Non-pigmented ciliary epithelial cell (primary cell): ENCODE measurements around the gene CCL13.

Experiments
- DNase-seq: peaks from one replicate; pipeline ENCODE4 v3.0.0-alpha.2; 2010; ENCODE audit warnings: low read depth

Gene CCL13

DNA sequence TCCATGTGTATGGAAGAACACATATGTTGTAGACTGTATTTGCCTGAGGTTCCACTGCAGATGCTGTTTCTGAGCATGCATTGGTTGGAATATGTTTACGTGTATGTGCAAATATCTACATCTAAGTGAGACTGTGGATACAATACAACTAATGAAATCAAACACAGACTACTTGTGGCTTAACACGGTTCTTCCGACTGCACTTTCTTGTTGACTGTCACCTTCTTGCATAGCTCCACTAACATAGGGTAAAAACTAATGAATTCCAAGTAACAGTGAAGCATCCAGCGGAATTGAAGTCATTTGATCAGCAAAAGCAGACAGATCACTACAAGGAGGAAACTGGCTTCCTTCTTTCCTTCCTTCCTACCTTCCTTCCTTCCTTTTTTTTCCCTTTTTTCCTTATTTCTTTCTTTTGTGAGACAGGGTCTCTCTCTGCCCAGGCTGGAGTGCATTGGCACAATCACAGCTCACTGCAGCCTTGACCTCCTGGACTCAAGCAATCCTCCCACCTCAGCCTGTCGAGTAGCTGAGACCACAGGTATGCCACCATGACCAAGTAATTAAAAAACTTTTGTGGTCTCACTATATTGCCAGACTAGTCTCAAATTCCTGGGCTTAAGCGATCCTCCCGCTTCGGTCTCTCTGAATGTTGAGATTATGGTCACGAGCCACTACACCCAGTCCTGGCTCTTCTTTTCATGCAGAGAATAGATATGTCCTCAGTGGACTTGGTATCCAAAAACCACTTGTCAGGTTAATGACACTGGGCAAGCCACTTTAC, 28.7 kb downstream of the CCL13 start:
- no peak for DNase-seq

DNA sequence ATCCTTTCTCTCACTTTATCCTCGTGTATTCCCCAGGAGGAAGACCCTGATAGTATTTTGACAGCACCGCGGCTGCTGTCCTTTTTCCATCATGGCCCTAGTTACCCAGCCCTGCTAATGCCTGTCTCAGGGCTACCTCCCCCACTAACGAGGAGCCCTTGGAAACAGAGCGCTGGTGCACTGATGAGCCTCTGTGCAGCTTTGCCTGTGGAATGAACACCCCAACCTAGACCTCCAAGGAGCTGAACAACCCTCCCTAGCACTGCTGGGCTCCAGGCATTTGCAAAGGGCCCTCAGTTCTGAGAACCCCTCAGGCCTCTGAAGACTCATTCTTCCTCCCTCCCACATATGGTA, 30.0 kb downstream of the CCL13 start:
- no peak for DNase-seq

DNA sequence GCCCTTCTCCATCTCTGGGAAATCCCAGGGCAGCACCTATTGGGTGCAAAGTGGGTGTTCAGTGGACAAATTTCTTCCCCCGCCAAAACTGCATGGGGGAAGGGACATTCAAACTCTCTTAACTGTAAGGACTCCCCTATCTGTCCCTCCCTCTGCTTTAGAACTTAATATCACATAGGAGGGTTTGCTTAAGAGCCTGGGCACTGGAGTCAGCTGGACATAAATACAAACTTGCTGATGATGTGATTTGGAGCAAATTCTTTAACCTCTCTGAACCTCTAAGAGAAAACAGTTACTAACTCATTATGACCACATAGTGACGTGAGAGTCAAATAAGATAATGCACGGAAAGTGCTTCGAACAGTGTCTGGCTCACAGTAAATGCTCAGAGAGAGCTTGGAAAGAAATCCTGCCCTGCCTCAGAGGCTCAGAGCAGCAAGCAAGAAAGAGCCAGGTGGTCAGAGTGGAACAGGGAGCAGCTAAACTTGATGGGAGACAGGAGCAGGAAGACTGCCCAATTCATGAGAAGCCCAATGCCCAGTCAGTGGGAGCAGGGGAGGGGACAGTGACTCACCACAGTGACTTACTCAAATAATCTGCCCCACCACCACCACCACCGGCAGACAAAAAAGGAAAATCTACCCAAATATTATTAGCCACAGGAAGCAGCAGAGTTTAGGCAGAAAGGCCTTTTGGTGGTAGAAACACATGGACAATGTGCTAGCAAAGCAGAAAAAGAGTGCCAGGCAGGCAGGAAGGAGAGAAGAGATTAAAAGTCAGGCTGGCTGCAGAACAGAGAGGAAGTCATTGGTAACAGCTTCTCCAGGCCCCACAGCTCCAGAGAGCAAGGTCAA, 30.6 kb downstream of the CCL13 start:
- DNase-seq, result no peak

DNA sequence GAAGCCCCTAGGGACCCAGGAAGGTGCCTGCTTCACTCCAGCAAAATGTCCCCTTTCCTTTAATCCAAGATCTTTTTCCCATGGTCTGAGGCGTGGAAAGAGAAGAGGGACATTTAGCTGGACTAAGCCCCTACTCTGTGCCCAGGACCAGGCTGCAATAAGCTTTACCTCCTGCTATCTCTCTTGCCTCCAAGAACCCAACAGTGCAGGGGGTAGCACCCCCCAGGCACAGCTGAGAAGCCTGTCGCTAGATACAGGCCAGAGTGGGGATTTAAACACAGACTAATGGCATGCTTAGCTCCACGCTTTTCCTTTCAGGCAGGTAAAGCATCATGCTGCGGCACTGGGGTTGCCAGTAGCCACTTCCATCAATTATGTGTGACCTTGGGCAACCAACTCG, 31.3 kb downstream of the CCL13 start:
- DNase-seq, result no peak

DNA sequence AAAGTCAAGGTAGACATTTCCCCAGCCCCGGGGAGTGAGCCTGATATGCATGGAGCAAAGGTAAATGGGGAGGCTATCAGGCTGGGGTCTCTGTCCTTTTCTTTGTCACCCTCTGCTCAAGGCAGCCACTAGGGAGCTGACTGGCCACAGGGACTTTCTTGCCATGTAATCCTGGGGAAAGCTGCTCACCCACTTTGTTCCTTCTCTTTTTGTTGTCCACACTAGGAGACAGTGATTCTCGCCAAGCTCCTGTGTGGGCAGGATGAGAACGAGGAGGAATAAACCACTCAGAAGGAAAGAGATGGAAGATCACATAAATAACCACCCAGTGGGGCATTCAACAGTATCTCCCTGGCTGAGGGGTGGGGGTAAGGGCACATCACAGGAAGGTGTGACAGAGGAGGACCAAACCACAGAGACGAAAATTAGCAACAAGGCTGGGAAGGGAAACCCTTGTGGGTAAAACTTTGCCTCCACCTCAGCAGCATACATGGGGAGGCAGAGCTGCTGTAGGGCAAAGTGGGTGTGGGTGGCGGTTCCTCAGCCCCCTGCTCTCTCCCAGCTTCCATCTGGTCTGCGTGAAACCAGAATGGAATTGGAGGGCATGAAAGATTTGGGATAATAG, 33.0 kb downstream of the CCL13 start:
- no peak for DNase-seq

DNA sequence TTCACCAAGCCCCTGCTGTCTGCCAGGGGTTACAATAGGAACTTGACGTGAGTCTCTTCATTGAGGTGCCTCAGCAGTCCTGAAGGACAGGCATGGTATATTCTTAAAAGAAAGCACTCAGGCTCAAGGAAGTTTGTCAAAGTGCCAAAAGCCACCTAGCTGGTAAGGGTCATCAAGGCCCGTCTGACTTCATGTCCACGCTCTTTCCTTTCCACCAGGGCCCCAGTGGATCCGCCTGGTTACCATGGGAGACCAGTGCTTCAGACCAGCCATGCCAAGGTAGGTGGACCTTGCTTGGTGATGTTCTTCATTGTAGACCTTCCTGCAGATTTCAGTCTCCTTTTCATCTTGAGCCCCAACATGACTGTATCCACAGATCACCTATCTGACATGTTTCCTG, 34.4 kb downstream of the CCL13 start:
- DNase-seq, result no peak

DNA sequence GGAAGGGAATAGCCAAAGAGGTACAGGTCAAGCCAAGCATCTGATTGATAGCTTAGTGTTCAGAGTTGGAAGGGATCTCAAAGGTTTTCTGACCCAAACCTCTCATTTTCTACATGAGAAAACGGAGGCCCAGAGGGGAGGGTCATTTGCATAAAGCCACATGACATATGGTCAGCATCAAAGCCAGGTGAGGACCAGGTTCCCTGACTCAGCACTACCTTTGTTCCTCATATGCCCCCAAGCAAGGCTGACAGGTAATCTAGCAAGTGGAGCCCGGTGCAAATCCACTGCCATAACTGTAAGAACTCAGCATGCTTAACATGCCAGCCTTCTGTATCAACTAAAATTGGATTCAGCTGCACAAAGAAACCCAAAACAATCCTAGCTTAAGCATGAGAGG, 35.0 kb downstream of the CCL13 start:
- DNase-seq, result no peak

DNA sequence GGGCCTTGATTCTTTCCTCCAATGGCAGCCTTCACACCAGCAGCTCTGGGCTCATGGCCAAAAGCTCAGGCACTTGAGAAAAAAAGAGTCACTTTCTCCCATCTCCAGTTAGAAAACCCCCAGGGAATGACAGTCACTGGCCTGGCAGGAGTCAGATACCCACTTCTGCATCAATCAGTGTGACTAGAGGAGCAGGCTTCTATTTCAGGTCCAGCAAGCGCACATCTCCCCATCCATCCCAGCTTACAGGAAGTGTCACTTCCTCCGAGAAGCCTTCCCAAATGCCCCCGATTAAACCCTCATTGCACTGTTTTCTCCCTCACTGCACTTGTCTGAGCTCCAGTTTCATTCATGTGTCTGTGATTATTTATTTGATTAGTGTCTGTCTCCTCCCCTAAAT, 37.1 kb downstream of the CCL13 start:
- DNase-seq, result no peak

DNA sequence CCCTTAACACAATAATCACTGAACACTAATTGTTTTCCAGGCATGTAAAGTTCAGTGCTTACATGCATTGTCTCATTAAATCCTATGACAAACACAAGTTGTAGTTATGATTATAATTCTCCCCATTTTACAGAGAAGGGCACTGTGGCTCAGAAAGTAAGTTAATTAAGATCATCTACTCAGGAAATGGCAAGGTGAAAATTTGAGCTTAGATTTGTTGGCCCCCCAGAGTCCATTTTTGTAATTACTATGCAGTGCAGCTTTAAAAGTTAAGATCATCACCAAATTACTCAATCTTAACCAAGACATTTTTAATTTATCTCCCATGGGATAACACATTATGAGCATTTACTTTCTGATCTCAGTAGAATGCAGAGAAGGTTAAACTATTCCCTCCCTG, 41.0 kb downstream of the CCL13 start:
- no peak for DNase-seq

DNA sequence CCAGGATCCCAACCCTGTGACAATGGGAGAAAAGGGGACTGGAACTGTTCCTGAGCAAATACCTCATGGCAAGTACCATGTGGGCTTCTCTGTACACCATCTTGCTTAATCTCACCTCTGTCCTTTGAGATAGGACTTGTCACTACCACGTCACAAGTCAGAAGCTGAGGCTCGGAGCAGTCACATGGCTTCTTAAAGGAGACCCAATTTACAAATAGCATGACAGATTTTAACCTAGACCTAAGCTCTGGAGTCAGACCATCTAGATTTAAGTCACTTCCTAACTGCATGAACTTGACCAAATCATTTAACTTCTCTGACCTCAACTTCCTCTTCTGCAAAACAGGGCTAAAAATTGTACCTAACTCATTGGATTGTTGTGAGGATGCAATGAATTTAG, 42.7 kb downstream of the CCL13 start:
- no peak for DNase-seq

DNA sequence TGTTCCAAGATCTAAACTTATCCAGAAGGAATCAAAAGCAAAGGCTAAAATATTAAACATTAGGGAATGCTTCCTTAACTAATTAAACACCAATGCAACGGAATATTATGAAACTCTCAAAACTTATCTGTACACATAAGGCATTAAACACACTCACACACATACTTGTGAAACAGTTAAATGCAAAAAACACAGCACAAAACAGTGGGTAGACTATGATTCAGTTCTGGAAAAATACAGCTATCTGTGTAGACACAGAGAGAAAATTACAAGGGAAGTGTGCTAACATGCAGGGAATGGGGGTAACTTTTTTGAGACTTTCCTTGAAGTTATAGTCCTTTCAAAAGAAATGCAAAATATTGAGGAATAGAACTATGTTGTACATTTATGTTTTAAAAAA, 43.4 kb downstream of the CCL13 start:
- no peak for DNase-seq

DNA sequence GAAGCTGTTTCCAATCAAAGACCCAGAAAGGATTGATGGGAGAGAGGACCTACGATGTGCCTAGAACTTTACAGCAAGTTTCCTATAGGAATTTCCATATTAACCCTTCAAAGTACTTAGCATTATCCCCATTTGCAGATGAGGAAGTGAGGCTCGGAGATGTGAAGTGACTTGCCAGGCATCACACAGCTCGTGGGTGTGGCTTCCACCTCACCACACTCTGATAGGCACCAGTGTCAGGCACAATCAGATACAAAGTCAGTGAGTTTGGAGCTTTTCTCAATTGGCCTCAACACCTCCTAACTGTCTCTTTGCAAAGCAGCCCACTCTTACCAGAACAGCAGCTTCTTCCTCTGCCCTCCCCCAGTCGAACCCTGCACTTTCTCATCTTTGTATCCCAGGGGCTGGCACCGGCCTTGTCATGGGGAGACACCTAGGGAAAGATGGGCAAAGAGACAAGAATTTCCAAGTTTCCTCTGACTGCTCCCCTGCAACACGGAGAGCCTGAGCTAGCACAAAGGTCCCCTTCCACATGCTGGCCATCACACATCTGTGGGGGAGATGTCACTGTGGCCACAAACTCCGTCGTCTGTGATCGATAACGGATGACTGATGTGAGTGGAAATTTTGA, 44.1 kb downstream of the CCL13 start:
- DNase-seq, result no peak

DNA sequence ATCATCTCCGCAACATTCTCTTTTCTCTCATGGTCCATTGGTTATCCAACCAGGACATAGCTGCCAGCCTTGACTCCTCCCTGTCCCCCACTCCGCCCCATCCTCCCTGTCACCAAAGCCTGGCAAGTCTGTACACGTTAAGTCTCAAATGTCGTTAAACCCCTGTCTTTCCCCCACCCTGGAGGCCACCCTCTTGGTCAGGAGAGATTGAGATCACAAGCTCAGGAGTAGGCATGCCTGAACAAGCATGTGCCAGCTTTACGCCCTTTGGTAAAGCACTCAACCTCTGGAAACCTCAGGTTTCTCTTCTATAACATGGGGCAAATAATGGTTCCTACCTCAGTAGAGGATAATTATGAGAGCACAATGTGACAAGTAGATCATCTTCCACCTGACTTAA, 44.9 kb downstream of the CCL13 start:
- DNase-seq, result no peak

DNA sequence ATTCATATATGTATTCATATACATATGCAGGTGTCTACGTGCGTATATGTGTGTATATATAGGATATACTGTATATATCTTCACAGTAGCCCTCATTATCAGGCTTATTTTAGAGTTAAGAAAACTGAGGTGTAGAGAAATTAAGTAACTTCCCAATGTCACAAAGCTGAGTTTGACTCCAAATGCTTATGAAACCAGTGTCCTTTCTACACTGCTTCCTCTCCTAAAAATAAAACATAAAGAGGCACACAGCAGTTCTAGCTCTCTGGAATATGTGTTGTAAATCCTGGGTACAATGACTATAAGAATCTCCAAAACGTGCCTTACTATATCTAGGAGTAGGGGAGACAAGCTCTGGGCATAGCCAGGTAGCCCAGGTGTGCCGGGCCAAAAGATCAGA, 46.7 kb downstream of the CCL13 start:
- DNase-seq, result no peak

DNA sequence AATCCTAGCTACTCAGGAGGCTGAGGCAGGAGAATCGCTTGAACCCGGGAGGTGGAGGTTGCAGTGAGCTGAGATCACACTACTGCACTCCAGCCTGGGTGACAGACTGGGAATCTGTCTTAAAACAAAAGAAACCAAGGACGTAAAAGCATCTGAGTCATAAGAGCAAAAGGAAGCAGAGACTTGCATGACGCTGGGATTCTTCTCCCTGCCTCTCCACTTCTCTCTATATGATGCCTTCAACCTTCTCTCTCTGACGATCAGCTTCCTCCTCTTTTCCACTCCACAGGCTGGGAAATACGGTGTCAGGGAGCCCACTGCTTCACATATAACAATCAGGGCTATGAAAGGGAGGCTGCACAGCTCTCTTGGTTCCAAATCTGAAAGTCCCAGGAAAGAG, 49.9 kb downstream of the CCL13 start:
- no peak for DNase-seq
